ENCODE data around the gene BCAP29.

GRCh38 chr7:107597953-107598352, 17.9 kb downstream of the BCAP29 start:
- no peak for TF ChIP-seq CTCF (tag by site-specific recombination; IDR thresholded peaks at IDR 0.05)
- TF ChIP-seq ZNF138 (tag by site-specific recombination; IDR thresholded peaks at IDR 0.05; ENCODE audit: borderline replicate concordance) = no peak
- no peak for TF ChIP-seq ZNF274 (IDR thresholded peaks at IDR 0.05; ENCODE audit: low read length)
- no peak for TF ChIP-seq ZNF274 (tag by site-specific recombination; IDR thresholded peaks at IDR 0.05; ENCODE audit: borderline replicate concordance)
- TF ChIP-seq ZNF785 (tag by site-specific recombination; IDR thresholded peaks at IDR 0.05) = no peak
- no peak for TF ChIP-seq ZNF639 (tag by site-specific recombination; IDR thresholded peaks at IDR 0.05)
- no peak for TF ChIP-seq ZNF549 (tag by site-specific recombination; IDR thresholded peaks at IDR 0.05)
- no peak for TF ChIP-seq REST (tag by site-specific recombination; IDR thresholded peaks at IDR 0.05)
- TF ChIP-seq YY1 (tag by site-specific recombination; IDR thresholded peaks at IDR 0.05) = no peak
- TF ChIP-seq ZNF501 (tag by site-specific recombination; IDR thresholded peaks at IDR 0.05) = no peak

Data from HEK293 (cell line).